Heart right ventricle (tissue), 16 donors: Measurements from ENCODE around the gene HBZ. TPM values are rescaled to one million over a fixed set of nuclear protein-coding genes. Genes with fewer than 3 reads are reported as not detected.

Source experiments
- ATAC-seq, 8 donors: fragments of 200-7000 bp; cut with Tn5 transposase; one replicate each; pipeline ENCODE4 v1.9.1; 2020; ENCODE audit warnings: mild to moderate bottlenecking in 8 of 8, moderate library complexity in 8 of 8, moderate number of reproducible peaks in 1 of 8
- DNase-seq, 2 donors: peaks; one replicate each; pipeline ENCODE4 v3.0.0-alpha.2; 2020
- H3K27ac ChIP-seq, 10 donors: fragments of 200-600 bp; sonication (generic) in 2 of 10; one replicate each; pipeline versions ENCODE4 v1.5.0 to v1.8.0; 2020 to 2022; ENCODE audit warnings: mild to moderate bottlenecking in 3 of 10
- H3K27me3 ChIP-seq, 7 donors: fragments of 200-600 bp; one replicate each; pipeline ENCODE4 v1.8.0; 2021 to 2022; ENCODE audit warnings: mild to moderate bottlenecking in 2 of 7
- H3K36me3 ChIP-seq, 9 donors: fragments of 200-600 bp; sonication (generic) in 1 of 9; one replicate each; pipeline versions ENCODE4 v1.5.0 to v1.8.0; 2020 to 2022; ENCODE audit warnings: mild to moderate bottlenecking in 2 of 9
- H3K4me1 ChIP-seq, 9 donors: fragments of 200-600 bp; sonication (generic) in 1 of 9; one replicate each; pipeline versions ENCODE4 v1.5.0 to v1.8.0; 2020 to 2022; ENCODE audit warnings: mild to moderate bottlenecking in 4 of 9
- H3K4me3 ChIP-seq, 10 donors: fragments of 200-600 bp; sonication (generic) in 2 of 10; one replicate each; pipeline versions ENCODE4 v1.5.0 to v1.8.0; 2020 to 2022; ENCODE audit warnings: mild to moderate bottlenecking in 7 of 10, moderate library complexity in 2 of 10
- H3K9me3 ChIP-seq, 11 donors: fragments of 200-600 bp in 10 of 11; sonication (generic) in 2 of 11; one replicate each; pipeline versions ENCODE4 v1.5.0 to v1.8.0; 2013 to 2022; ENCODE audit warnings: mild to moderate bottlenecking in 2 of 11, control low read depth in 1 of 11, moderate library complexity in 1 of 11
- CTCF ChIP-seq, 9 donors: fragments of 200-600 bp; sonication (generic) in 2 of 9; IDR thresholded peaks; one replicate each; pipeline versions ENCODE4 v1.5.0 to v1.8.0; 2021 to 2022; ENCODE audit warnings: antibody characterized with exemption in 9 of 9, mild to moderate bottlenecking in 5 of 9, moderate library complexity in 1 of 9
- WGBS, 2 donors: extraction: QIAGEN DNeasy Blood & Tissue Kit; methylation state at CpG; one replicate each; pipeline ENCODE4 v1.1.7; 2013; ENCODE audit warnings: inconsistent platforms in 1 of 2; 5-methylcytosine and 5-hydroxymethylcytosine counted together
- intact Hi-C, 10 donors: fragments of 100-400 bp; cut with DNase I; formaldehyde crosslinking; loops; one replicate each; pipeline versions ENCODE4 v1.11.1 to v1.14.2; 2022
- polyA plus RNA-seq, 2 donors: library from polyadenylated mRNA; stranded (reverse); fragments of 200-250 nt; gene quantifications; one replicate each; pipeline ENCODE4 v1.2.3, GENCODE V29; 2013
- total RNA-seq, 10 donors: library from RNA; stranded (reverse); fragmentation: NEBNext Ultra II Directional in 3 of 10; extraction: Animal tissue kit (Norgen Biotek cat#: 25700) in 3 of 10; gene quantifications; one replicate each; pipeline versions ENCODE4 v1.2.1 to v1.2.4, GENCODE V29; 2021 to 2023
- donor health status: Arrhythmogenic right ventricular cardiomyopathy.
- donor health status: ischemic (EF 13 %, LVEDD 7.1; RV severe dilation, severe dysfunction).
- donor health status: healthy with polysubstance abuse.
- donor health status: DM: no; HTN: yes; CAD: no.
- donor health status: DM: no; HTN: no; CAD: no.
- donor health status: ischemic (EF 25% LVEDD 6.9; RV normal size, moderate dysfunction).
- donor health status: ischemic (EF 25% LVEDD 5.7; RV mildly dilated, moderate dysfunction).
- donor health status: healthy.
- donor health status: DM: yes; HTN: yes; CAD: no.
- donor health status: Ischemic cardiomyopathy.
- donor health status: ischemic (EF 35%, LVEDD 5.7; RV mildly dilated, moderate dysfunction).
- donor health status: nonischemic (EF 11% LVEDD 7.7; RV severe dilation, severe dysfunction).
- donor health status: DM: yes; HTN: yes; CAD: no.
- donor health status: PGD.
- donor health status: ischemic (EF 29% LVEDD 5.4; RV normal size, mild dysfunction).
- donor health status: nonischemic (EF 23%, LVEDD 6.1; RV moderate dilation, normal function).

The HBZ gene
- total and polyA plus RNA-seq, 12 donors = 0.14 TPM; not detected in 11

- Histone ChIP-seq H3K4me1 (peaks cover 0 to 20% (median 9%) of the 10 kb centered on the region in 9 donors), H3K27me3 (peaks cover 0 to 21% (median 10%) of the 10 kb centered on the region in 7 donors), H3K36me3 (no peaks in the 10 kb centered on the region), H3K4me3 (no peak overlapping the region), H3K9me3 (no peaks in the 10 kb centered on the region), H3K27ac (no peak overlapping the region)
- WGBS, 2 donors = 60 to 63% methylated on average over 10 of the region's 10 CpGs
- DNase-seq (no peak), ATAC-seq (no peak)
- intact Hi-C loops = no loop called here
- TF ChIP-seq CTCF (IDR thresholded peaks at IDR 0.05) = no peak
These were observed 12.1 kb upstream of the HBZ start for GRCh38 chr16:140175-140857.

GRCh38 chr16:142405-142967, 10.0 kb upstream of the HBZ start:
- no peak for DNase-seq
- Histone ChIP-seq H3K9me3 (no peaks in the 10 kb centered on the region), H3K27me3 (peaks cover 0 to 30% (median 10%) of the 10 kb centered on the region in 7 donors), H3K4me3 (no peak overlapping the region), H3K36me3 (no peaks in the 10 kb centered on the region), H3K27ac (no peak overlapping the region), H3K4me1 (peaks cover 0 to 13% (median 4%) of the 10 kb centered on the region in 9 donors)
- intact Hi-C loops = no loop called here
- TF ChIP-seq CTCF (IDR thresholded peaks at IDR 0.05) = no peak
- WGBS, 2 donors = 71 to 78% methylated on average over 12 of the region's 12 CpGs
- ATAC-seq = no peak

- 77% methylated on average over 6 of the region's 6 CpGs for WGBS, 2 donors
- H3K36me3 ChIP-seq = no peaks in the 10 kb centered on the region
- H3K4me1 ChIP-seq = peaks cover 0 to 8% (median 0%) of the 10 kb centered on the region in 9 donors
- no peak for DNase-seq
- intact Hi-C loops = no loop called here
- ATAC-seq = no peak
- no peak overlapping the region for H3K4me3 ChIP-seq
- no peaks in the 10 kb centered on the region for H3K9me3 ChIP-seq
- peaks cover 0 to 30% (median 10%) of the 10 kb centered on the region in 7 donors for H3K27me3 ChIP-seq
- TF ChIP-seq CTCF (IDR thresholded peaks at IDR 0.05) = no peak
- H3K27ac ChIP-seq = no peak overlapping the region
These were observed 9.4 kb upstream of the HBZ start for GRCh38 chr16:143047-143446.

- DNase-seq (no peak), ATAC-seq (no peak)
- Histone ChIP-seq H3K4me3 (no peak overlapping the region), H3K9me3 (no peaks in the 10 kb centered on the region), H3K27ac (no peak overlapping the region), H3K27me3 (peaks cover 0 to 30% (median 10%) of the 10 kb centered on the region in 7 donors), H3K36me3 (no peaks in the 10 kb centered on the region), H3K4me1 (peaks cover 0 to 8% (median 0%) of the 10 kb centered on the region in 9 donors)
- WGBS, 2 donors = 56 to 61% methylated on average over 6 of the region's 6 CpGs
- intact Hi-C loops = no loop called here
- TF ChIP-seq CTCF (IDR thresholded peaks at IDR 0.05) = no peak
These were observed 9.0 kb upstream of the HBZ start for GRCh38 chr16:143456-143855.
